HG03060 (cell line): ENCODE measurements around the gene METAP1D.

ENCODE experiments used
- ATAC-seq: cut with Tn5 transposase; IDR thresholded peaks from one replicate; pipeline ENCODE4 v1.9.1; 2021; ENCODE audit warnings: low read depth, moderate number of reproducible peaks; ENCODE audit not compliant: unreplicated experiment

METAP1D gene

DNA sequence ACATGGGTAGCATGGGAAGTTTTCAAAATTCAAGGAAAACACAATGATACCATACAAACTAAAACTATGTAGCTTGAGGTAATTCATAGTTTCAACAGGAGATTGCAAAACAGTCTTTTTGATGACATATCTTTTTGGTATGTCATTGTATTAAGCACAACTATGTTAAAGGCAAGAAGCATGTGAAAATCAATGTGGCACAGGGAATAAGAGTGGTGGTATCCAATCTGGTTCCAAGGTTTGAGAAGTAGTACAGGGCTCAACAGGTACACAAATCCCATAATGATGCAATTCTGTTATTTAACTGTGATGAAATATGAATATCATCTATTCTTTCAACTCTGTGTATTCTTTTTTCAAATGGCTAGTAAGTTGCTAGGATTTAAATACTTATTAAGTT, 119.3 kb downstream of the METAP1D start:
- ATAC-seq, result no peak

DNA sequence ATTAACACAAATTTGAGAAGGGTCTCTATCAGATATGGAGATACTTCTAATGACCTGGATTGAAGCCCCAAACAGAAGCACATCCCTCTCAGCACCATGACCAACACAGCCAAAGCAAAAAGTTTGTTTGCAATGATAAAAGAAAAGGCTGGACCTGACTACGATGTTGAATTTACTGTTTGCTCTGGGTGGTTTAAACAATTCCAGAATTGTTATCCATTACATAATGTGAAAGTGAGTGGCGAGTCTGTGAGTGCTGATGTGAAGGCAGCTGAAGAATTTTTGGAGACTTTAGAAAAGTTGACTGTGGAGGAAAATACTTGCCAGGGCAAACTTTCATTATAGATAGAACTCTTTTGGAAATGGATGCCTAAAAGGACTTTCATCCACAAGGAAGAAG, 120.4 kb downstream of the METAP1D start:
- no peak for ATAC-seq

DNA sequence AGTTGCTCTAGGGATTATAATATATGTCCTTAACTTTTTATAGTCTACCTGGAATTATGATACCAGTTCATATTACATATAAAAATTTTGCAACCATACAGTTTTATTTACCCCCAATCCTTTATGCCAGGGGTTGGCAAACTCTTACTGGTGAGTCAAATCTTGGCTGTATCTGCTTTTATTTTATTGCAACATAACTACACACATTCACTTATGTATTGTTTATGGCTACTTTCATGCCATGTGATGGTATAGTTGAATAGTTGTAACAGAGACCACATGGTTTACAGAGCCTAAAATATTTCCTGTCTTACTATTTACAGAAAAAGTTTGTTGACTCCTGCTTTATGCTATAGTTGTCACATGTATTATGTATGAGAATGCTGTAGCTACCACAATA, 128.7 kb downstream of the METAP1D start:
- no peak for ATAC-seq

DNA sequence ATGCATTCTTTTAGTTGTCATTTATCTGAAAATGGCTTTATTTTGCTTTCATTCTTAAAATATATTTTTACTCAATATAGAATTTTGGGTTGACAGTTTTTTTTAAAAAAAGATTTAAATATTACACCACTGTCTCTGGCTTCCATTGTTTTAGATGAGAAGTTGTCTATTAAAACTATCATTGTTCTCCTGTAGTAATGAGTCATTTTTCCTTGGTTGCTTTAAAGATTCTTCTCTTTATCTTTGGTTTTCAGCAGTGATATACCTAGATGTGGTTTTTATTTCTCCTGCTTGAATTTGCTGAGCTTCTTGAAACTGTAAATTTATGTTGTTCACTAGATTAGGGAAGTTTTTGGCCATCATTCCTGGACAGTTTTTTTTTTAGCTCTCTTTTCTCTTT, 129.7 kb downstream of the METAP1D start:
- ATAC-seq, result no peak
